ENCODE data around the gene KDM2A. TPM values are rescaled to one million over a fixed set of nuclear protein-coding genes. Genes with fewer than 3 reads are reported as not detected.
"Not testable (repeated sequence)": the region's sequence is repeated elsewhere in the genome, so short reads cannot be mapped to it uniquely, and the experiment has no call there.

The KDM2A gene
- total RNA-seq, 1 donor from 2014 or later = 33.0 TPM

- DNase-seq (ENCODE audit: low read depth, low spot score) = no peak
Observed at GRCh38 chr11:67117672-67118180, 1.3 kb upstream of the KDM2A start.

- DNase-seq (ENCODE audit: low read depth, low spot score) = no peak
Observed at GRCh38 chr11:67118181-67118766, 789 bp upstream of the KDM2A start.

- DNase-seq (ENCODE audit: low read depth, low spot score) = no peak
Observed at GRCh38 chr11:67119585-67120391, 725 bp downstream of the KDM2A start.

GRCh38 chr11:67120456-67120855 is 1.4 kb downstream of the KDM2A start:
- no peak for DNase-seq (ENCODE audit: low read depth, low spot score)

- DNase-seq (ENCODE audit: low read depth, low spot score) = no peak
Observed at GRCh38 chr11:67120881-67121710, 2.0 kb downstream of the KDM2A start.

- not testable (repeated sequence) for DNase-seq (ENCODE audit: low read depth, low spot score)
Observed at GRCh38 chr11:67123801-67124200, 4.7 kb downstream of the KDM2A start.

- DNase-seq (ENCODE audit: low read depth, low spot score) = not testable (repeated sequence)
Observed at GRCh38 chr11:67126243-67126642, 7.2 kb downstream of the KDM2A start.

- DNase-seq (ENCODE audit: low read depth, low spot score) = no peak
Observed at GRCh38 chr11:67126986-67127385, 7.9 kb downstream of the KDM2A start.

GRCh38 chr11:67130861-67131260 is 11.8 kb downstream of the KDM2A start:
- DNase-seq (ENCODE audit: low read depth, low spot score) = not testable (repeated sequence)

- no peak for DNase-seq (ENCODE audit: low read depth, low spot score)
Observed at GRCh38 chr11:67136156-67136555, 17.1 kb downstream of the KDM2A start.

GRCh38 chr11:67138922-67139321 is 19.9 kb downstream of the KDM2A start:
- DNase-seq (ENCODE audit: low read depth, low spot score) = no peak

GRCh38 chr11:67146516-67147226 is 27.6 kb downstream of the KDM2A start:
- no peak for DNase-seq (ENCODE audit: low read depth, low spot score)

GRCh38 chr11:67153971-67154370 is 34.9 kb downstream of the KDM2A start:
- DNase-seq (ENCODE audit: low read depth, low spot score) = no peak

- no peak for DNase-seq (ENCODE audit: low read depth, low spot score)
Observed at GRCh38 chr11:67154726-67155125, 35.7 kb downstream of the KDM2A start.

- DNase-seq (ENCODE audit: low read depth, low spot score) = no peak
Observed at GRCh38 chr11:67157691-67158090, 38.6 kb downstream of the KDM2A start.

GRCh38 chr11:67158221-67158620 is 39.2 kb downstream of the KDM2A start:
- no peak for DNase-seq (ENCODE audit: low read depth, low spot score)

- DNase-seq (ENCODE audit: low read depth, low spot score) = no peak
Observed at GRCh38 chr11:67160045-67160444, 41.0 kb downstream of the KDM2A start.

- no peak for DNase-seq (ENCODE audit: low read depth, low spot score)
Observed at GRCh38 chr11:67160872-67161783, 42.1 kb downstream of the KDM2A start.

GRCh38 chr11:67163006-67163405 is 43.9 kb downstream of the KDM2A start:
- no peak for DNase-seq (ENCODE audit: low read depth, low spot score)

GRCh38 chr11:67165623-67166022 is 46.6 kb downstream of the KDM2A start:
- DNase-seq (ENCODE audit: low read depth, low spot score) = no peak
